KOPT-K1 (cell line): Measurements from ENCODE around the gene CARS2.
"Not testable (repeated sequence)": the region's sequence is repeated elsewhere in the genome, so short reads cannot be mapped to it uniquely, and the experiment has no call there.

ENCODE experiments used
- H3K27ac ChIP-seq: fragments of 200-600 bp; sonication (generic); 2 replicates; pipeline ENCODE4 v1.5.1; 2016; ENCODE audit warnings: antibody characterized with exemption, mild to moderate bottlenecking, low read depth, low read length; ENCODE audit not compliant: poor library complexity, severe bottlenecking
- H3K36me3 ChIP-seq: fragments of 200-600 bp; sonication (generic); 2 replicates; pipeline ENCODE4 v1.5.1; 2017; ENCODE audit warnings: antibody characterized with exemption, mild to moderate bottlenecking, low read length, moderate library complexity; ENCODE audit not compliant: insufficient read depth
- H3K9me3 ChIP-seq: fragments of 200-600 bp; sonication (generic); 2 replicates; pipeline ENCODE4 v1.5.1; 2017; ENCODE audit warnings: antibody characterized with exemption, low read length, mild to moderate bottlenecking; ENCODE audit not compliant: insufficient read depth, poor library complexity, severe bottlenecking

CARS2 gene

DNA sequence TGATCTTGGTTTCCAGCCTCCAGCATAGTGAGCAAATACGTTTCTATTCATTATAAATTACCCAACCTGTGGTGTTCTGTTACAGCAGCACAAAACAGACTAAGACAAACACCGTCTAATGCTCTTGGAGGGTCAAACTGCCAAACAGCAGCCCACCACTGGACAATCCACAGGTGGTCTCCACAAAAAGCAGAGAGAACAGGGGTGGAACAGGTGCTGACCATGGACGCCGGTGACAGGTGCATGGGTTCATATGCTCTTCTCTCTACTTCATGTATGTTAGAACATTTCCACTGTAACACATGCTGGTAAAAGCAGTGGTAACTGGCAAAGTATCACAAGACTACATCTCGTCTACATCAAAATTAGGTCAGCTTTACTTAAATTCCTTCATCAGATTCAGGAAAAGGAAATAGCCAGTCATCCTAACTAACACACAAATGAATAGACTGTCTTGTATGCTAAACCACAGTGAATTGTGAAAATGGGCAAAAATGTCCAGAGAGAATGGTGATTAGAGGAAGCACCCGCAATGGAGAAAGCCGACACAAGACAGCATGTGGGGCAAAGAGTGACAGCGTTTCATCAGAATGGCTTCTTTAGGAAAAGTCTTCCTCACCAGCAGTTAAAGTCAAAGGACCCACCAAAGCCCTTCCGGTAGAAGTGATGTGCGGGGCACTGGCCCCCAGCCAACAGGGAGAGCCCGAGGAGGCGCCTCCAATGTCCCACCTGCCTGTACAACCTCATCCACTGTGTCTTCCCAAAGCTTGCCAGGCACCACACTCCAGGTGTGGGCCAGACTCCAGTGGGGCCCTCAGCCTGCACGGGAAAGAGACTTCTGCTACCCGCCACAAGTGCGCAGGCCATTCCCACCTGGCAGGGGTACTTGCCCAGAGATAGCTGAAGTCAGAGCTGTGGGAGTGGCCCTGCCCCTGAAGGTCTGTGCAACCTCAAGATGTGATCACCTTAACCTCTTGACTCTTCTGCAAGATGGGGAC lies 6.5 kb downstream of the CARS2 start:
- H3K27ac ChIP-seq: no peak overlapping the region
- H3K36me3 ChIP-seq: peaks cover 95% of the 10 kb centered on the region
- H3K9me3 ChIP-seq: no peaks in the 10 kb centered on the region

DNA sequence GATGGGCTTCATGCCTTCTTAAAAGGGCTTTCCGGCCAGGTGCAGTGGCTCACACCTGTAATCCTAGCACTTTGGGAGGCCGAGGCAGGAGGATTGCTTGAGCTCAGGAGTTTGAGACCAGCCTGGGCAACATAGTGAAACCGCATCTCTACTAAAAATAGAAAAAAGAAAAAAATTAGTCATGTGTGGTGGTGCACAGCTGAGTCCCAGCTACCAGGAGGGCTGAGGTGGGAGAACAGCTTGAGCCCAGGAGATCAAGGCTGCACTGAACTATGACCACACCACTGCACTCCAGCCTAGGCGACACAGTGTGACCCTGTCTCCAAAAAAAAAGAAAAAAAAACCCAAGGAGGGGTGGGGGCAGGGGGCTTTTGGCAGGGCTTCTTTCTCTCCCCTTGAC lies 7.2 kb downstream of the CARS2 start:
- H3K36me3 ChIP-seq: peaks cover 98% of the 10 kb centered on the region
- no peaks in the 10 kb centered on the region for H3K9me3 ChIP-seq
- no peak overlapping the region for H3K27ac ChIP-seq

DNA sequence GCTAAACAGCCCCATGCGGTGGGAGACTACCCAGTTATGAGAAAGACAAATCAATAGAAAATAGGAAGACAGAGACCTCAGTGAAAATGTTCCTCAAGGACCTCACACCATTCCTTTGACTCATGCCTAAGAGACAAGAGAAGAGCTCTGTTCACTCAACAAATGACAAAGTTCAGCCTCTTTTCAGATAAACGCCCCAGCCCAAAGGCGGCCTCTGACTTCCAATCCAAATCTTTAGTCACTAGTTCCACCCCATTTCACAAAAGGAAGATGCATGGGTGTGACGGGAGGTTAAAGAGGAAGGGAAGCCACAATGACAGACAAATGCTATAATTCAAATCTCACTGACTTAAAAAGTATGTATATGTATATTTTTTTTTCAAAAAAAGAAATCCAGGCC lies 8.1 kb downstream of the CARS2 start:
- Histone ChIP-seq H3K9me3 (no peaks in the 10 kb centered on the region), H3K27ac (no peak overlapping the region), H3K36me3 (peaks cover 98% of the 10 kb centered on the region)

DNA sequence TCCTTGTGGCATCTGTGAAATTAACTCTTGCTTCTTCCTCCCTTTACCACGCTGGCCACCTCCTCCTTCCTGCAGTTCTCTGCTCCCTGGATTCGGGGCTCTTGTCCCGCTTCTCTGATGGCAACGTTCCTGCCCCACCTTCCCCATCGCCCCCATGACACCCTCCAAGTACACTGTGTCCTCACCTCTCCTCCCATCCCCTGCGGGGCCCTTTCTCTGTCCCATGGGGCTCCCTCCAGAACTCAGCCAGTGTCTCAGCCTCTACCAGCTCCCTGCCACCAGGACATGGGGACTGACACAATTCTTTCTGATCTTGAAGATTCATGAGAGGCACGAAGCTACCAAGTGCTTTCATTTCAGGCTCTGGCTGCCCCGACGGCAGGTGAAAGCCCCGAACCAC lies 9.1 kb downstream of the CARS2 start:
- H3K36me3 ChIP-seq: peaks cover 92% of the 10 kb centered on the region
- no peaks in the 10 kb centered on the region for H3K9me3 ChIP-seq
- H3K27ac ChIP-seq: no peak overlapping the region

DNA sequence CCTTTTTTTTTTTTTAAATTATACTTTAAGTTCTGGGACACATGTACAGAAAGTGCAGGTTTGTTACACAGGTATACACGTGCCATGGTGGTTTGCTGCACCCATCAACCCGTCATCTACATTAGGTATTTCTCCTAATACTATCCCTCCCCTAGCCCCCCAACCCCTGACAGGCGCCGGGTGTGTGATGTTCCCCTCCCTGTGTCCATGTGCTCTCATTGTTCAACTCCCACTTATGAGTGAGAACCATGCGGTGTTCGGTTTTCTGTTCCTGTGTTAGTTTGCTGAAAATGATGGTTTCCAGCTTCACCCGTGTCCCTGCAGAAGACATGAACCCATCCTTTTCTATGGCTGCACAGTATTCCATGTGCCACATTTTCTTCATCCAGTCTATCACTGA lies 10.1 kb downstream of the CARS2 start:
- not testable (repeated sequence) for H3K9me3 ChIP-seq, H3K27ac ChIP-seq
- peaks cover 92% of the 10 kb centered on the region for H3K36me3 ChIP-seq

DNA sequence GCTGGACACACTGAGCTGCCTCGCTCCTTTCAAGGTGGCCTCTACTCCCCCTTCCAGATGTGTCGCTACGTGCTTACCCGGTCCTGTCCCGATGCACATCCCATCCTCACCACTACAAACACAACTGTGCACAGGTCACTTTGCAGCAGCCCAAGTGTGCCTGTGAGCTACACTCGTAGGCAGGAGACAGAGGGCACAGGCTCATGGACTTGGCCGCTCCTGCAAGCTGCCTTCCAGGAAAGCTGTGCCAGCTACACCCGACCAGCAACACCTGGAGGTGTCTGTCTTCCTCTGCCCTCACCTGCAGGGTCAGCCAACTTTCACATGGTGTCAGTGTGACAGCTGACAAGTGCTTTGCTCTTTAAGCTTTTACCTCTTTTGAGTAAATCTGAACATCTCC lies 15.4 kb downstream of the CARS2 start:
- no peak overlapping the region for H3K27ac ChIP-seq
- peaks cover 92% of the 10 kb centered on the region for H3K36me3 ChIP-seq
- no peaks in the 10 kb centered on the region for H3K9me3 ChIP-seq

DNA sequence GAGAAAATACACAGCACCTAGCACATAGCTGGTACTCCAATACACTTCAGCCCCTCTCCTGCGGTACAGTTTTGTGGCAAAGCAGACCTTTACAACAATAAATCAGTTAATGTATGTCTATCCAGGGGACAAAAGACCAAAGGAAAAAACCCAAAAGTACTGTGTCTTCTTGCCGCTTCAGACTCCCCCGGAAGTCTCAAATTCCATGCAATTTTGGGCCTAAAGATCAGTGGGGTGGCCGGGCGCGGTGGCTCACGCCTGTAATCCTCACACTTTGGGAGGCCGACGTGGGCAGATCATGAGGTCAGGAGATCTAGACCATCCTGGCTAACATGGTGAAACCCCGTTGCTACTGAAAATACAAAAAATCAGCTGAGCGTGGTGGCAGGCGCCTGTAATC lies 16.2 kb downstream of the CARS2 start:
- Histone ChIP-seq H3K9me3 (no peaks in the 10 kb centered on the region), H3K27ac (no peak overlapping the region), H3K36me3 (peaks cover 92% of the 10 kb centered on the region)

GRCh38 chr13:110689041-110689440 lies 16.9 kb downstream of the CARS2 start:
- Histone ChIP-seq H3K36me3 (peaks cover 92% of the 10 kb centered on the region), H3K9me3 (no peaks in the 10 kb centered on the region), H3K27ac (no peak overlapping the region)

DNA sequence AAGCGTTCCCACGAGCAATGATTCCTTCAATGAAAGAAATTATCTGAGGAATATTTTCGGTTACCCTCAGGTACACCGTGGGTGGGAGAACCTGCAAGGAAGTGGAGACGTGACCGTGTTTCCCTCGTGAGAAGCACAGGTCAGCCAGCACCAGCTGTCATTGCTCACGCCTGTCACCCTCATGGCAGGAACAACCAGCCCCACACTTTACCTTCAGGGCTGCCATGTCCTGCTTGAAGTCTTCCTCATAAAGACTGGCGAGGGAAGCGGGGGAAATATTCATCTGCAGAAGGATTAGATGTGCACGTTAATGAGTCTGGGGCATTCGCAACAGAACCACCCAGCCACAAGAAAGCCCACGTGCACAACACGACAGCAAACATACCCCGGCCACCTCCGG lies 18.2 kb downstream of the CARS2 start:
- H3K36me3 ChIP-seq: peaks cover 92% of the 10 kb centered on the region

GRCh38 chr13:110685305-110686020 lies 20.5 kb downstream of the CARS2 start:
- Histone ChIP-seq H3K36me3 (peaks cover 97% of the 10 kb centered on the region), H3K9me3 (no peaks in the 10 kb centered on the region), H3K27ac (no peak overlapping the region)

More for the DNA sequence above, 18.2 kb downstream of the CARS2 start:
- Histone ChIP-seq H3K27ac (no peak overlapping the region), H3K9me3 (no peaks in the 10 kb centered on the region)

GRCh38 chr13:110684388-110685056 lies 21.4 kb downstream of the CARS2 start:
- Histone ChIP-seq H3K9me3 (no peaks in the 10 kb centered on the region), H3K36me3 (peaks cover 98% of the 10 kb centered on the region), H3K27ac (no peak overlapping the region)

DNA sequence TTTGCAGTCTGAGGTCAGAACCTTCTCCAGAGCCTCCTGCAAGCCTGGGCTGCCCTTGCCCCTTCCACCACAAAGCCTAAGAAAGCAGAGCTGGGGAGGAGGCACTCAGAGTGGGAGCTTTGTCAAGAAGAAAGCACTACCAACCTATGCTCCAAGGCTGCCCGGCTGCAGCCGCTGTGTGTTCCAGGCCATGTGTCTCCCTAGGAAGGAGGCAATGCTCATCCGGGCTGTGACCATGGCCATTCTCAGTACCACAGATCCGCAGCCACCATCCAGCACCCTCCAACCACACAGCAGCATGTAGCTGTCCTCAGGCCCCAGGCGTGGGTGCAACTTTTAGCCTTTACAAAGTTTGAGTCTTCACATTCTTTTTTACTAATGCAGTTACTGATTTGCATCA lies 22.0 kb downstream of the CARS2 start:
- Histone ChIP-seq H3K9me3 (no peaks in the 10 kb centered on the region), H3K36me3 (peaks cover 96% of the 10 kb centered on the region), H3K27ac (no peak overlapping the region)

GRCh38 chr13:110683203-110683883 lies 22.6 kb downstream of the CARS2 start:
- H3K27ac ChIP-seq: no peak overlapping the region
- peaks cover 96% of the 10 kb centered on the region for H3K36me3 ChIP-seq
- H3K9me3 ChIP-seq: no peaks in the 10 kb centered on the region

- no peak overlapping the region for H3K27ac ChIP-seq
- H3K9me3 ChIP-seq: no peaks in the 10 kb centered on the region
- H3K36me3 ChIP-seq: peaks cover 96% of the 10 kb centered on the region
Measured at GRCh38 chr13:110682746-110683145, 23.2 kb downstream of the CARS2 start.
